ENCODE data around the gene COL26A1.

DNA sequence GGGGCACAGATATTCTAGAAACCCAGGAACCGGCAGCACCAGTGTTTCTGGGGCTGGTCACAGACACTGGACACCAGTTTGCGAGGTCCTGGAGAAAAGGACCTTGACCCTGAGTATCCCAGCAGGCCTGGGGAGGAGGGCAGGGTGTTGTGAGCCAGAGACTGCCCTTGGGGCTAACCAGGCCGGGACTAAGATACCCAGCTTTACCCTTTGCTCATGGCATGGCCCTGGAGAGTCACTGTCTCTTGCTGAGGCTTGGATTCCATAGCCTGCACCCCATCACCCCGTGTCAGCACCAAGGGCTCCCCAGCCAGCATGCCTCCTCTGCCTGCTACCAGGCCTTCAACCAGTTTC lies 124.4 kb downstream of the COL26A1 start:
- TF ChIP-seq TAF1 (IDR thresholded peaks at IDR 0.05; ENCODE audit: borderline replicate concordance, insufficient read depth, low read length) (no peak), POLR2AphosphoS5 (IDR thresholded peaks at IDR 0.05; ENCODE audit: low read depth, low read length) (no peak)

All from PFSK-1 (cell line).